Measurements from ENCODE around the gene ANKLE2.

DNA sequence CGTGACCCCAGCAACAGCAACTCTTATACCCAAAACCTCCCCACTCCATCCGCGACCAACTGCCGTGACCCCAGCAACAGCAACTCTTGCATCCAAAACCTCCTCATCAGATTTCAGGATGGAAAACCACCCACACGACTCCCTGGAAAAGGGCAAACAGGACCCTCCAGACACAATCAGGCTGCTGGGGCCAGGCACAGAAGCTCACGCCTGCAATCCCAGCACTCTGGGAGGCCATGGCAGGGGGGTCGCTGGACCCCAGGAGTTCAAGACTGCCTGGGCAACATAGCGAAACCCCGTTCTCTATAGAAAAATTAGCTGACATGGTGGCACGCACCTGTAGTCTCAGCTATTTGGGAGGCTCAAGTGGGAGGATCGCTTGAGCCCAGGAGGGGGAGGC, 31.3 kb downstream of the ANKLE2 start:
- TF ChIP-seq POLR2AphosphoS5 (IDR thresholded peaks at IDR 0.05): no peak
- TF ChIP-seq, protein P1, sequence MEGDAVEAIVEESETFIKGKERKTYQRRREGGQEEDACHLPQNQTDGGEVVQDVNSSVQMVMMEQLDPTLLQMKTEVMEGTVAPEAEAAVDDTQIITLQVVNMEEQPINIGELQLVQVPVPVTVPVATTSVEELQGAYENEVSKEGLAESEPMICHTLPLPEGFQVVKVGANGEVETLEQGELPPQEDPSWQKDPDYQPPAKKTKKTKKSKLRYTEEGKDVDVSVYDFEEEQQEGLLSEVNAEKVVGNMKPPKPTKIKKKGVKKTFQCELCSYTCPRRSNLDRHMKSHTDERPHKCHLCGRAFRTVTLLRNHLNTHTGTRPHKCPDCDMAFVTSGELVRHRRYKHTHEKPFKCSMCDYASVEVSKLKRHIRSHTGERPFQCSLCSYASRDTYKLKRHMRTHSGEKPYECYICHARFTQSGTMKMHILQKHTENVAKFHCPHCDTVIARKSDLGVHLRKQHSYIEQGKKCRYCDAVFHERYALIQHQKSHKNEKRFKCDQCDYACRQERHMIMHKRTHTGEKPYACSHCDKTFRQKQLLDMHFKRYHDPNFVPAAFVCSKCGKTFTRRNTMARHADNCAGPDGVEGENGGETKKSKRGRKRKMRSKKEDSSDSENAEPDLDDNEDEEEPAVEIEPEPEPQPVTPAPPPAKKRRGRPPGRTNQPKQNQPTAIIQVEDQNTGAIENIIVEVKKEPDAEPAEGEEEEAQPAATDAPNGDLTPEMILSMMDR (IDR thresholded peaks at IDR 0.05): no peak
- TF ChIP-seq POLR2A (IDR thresholded peaks at IDR 0.05): no peak
- no peak for TF ChIP-seq EP300 (IDR thresholded peaks at IDR 0.05)
